GM15510 (cell line): Measurements from ENCODE around the gene TRDMT1.

Source experiments
- POLR2A ChIP-seq: IDR thresholded peaks from 3 replicates; pipeline ENCODE4 v1.6.1; 2011; ENCODE audit warnings: borderline replicate concordance; ENCODE audit not compliant: insufficient read length; ENCODE audit errors: extremely low read depth

TRDMT1 gene

DNA sequence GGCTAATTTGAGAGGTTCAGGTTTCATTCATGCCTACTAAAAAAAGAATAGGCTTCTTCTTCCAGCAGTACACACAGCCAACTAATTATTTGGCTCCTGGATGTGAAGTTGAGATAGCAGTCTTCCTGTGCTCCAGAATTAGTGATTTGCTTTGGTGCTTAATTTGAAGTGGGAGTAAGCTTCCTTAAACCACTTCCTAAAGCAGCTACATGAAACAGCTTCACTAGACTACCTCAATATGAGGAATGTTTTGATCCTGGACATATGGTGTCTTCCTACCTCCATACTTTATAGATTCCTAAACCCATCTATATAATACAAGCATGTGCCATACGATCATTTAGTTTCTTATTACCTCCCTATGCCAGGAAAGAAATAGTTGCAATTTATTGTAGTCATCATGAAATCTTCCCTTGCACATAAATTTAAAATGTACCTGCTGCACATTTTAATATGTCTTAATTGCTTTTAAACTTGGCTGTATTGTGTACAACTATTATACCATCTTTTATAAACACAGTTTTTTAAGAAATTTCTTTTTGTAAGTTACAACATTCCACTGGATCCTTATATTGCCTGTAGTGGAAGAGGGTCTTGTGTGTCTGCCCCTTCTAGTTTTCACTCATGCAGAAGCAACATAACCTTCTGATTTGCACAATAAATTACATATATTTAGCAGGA lies 35.1 kb upstream of the TRDMT1 start:
- no peak for TF ChIP-seq POLR2A

DNA sequence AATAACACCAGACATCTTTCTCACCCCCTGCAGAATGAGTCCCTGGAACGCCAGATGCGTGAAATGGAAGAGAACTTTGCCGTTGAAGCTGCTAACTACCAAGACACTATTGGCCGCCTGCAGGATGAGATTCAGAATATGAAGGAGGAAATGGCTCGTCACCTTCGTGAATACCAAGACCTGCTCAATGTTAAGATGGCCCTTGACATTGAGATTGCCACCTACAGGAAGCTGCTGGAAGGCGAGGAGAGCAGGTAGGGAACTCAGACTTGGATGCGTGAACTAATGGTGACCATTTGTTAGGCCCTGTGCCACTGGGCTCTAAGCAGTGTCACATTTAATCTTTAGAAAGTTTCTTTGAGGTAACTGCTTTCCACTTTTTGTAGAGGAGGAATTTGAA lies 33.7 kb upstream of the TRDMT1 start:
- no peak for TF ChIP-seq POLR2A

DNA sequence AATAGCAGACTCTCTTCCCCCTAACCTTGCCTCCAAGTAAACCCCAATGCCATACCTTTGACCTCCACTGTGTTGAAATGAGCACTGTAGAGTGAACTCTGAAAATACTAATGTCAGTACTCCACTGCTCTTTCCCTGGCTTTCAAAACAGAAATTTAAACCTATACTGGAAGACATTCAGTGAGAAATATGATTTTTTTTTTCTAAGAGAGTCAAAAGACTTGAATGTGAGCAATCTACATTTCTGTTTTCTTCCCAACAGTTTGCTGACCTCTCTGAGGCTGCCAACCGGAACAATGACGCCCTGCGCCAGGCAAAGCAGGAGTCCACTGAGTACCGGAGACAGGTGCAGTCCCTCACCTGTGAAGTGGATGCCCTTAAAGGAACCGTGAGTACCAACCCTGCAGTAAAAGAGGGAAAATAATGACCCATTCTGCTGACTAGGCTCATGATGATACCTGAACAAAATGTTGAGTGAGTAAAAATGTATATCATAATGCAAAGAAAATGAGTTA lies 33.0 kb upstream of the TRDMT1 start:
- TF ChIP-seq POLR2A = no peak

DNA sequence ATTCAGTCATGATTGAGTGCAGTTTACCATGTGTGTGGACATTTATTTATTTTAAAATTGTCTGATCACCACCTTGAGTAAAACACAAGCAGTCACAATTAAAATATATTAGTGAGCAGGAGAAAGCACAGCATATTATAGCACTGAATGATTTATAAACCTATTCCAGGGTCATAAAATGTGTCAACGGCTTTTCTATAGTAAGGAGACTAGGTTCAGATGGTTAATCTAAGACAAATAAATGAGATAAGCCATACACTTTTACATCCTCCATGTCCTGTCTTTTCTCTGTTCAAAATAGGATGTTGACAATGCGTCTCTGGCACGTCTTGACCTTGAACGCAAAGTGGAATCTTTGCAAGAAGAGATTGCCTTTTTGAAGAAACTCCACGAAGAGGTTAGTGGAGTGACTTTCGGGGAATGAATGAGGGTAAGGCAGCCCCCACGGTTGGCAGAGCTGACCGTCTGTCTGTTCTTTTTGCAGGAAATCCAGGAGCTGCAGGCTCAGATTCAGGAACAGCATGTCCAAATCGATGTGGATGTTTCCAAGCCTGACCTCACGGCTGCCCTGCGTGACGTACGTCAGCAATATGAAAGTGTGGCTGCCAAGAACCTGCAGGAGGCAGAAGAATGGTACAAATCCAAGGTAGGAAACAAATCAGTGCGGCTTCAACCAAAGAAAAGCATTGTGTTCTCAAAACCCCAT lies 32.0 kb upstream of the TRDMT1 start:
- no peak for TF ChIP-seq POLR2A

- no peak for TF ChIP-seq POLR2A
These were observed 30.9 kb upstream of the TRDMT1 start for GRCh38 chr10:17232276-17232960.

DNA sequence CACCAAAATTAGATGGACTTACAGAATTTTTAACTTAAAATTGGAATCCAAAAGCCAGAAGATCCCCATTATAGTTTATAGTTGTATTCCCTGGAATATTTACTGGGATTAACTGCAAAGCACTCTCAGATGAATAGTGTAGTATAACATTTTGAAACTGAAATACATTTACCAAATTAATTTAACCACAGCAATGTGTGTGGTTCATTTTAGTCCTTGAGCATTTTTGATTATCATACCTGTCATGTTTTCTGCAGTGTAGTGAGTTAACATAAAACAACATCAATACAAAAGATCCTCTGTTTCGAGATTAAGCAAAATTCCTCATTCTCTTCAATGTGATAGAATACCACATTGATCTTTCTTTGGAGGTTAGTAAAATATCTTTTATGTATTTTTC lies 30.3 kb upstream of the TRDMT1 start:
- TF ChIP-seq POLR2A = no peak

- TF ChIP-seq POLR2A = peak; percentile 65
These were observed 28.7 kb upstream of the TRDMT1 start for GRCh38 chr10:17229967-17230682.

GRCh38 chr10:17229717-17229966 lies 28.2 kb upstream of the TRDMT1 start:
- no peak for TF ChIP-seq POLR2A

DNA sequence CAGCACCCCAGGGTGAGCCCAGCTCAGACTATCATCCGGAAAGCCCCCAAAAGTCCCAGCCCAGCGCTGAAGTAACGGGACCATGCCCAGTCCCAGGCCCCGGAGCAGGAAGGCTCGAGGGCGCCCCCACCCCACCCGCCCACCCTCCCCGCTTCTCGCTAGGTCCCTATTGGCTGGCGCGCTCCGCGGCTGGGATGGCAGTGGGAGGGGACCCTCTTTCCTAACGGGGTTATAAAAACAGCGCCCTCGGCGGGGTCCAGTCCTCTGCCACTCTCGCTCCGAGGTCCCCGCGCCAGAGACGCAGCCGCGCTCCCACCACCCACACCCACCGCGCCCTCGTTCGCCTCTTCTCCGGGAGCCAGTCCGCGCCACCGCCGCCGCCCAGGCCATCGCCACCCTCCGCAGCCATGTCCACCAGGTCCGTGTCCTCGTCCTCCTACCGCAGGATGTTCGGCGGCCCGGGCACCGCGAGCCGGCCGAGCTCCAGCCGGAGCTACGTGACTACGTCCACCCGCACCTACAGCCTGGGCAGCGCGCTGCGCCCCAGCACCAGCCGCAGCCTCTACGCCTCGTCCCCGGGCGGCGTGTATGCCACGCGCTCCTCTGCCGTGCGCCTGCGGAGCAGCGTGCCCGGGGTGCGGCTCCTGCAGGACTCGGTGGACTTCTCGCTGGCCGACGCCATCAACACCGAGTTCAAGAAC lies 27.7 kb upstream of the TRDMT1 start:
- TF ChIP-seq POLR2A = peak; percentile 65

GRCh38 chr10:17228091-17229015 lies 26.9 kb upstream of the TRDMT1 start, which contains the start of gene VIM:
Gene VIM, plus strand, starts transcription at chr10:17228241. Its CDS starts 1,182 bp downstream, at chr10:17229423.
- no peak for TF ChIP-seq POLR2A

GRCh38 chr10:17227367-17228090 lies 26.1 kb upstream of the TRDMT1 start:
- no peak for TF ChIP-seq POLR2A

- TF ChIP-seq POLR2A = no peak
These were observed 25.4 kb upstream of the TRDMT1 start for GRCh38 chr10:17226891-17227303.

GRCh38 chr10:17225808-17226207 lies 24.3 kb upstream of the TRDMT1 start:
- no peak for TF ChIP-seq POLR2A
